Measurements from ENCODE around the gene SCYL2. TPM values are rescaled to one million over a fixed set of nuclear protein-coding genes. Genes with fewer than 3 reads are reported as not detected.

The SCYL2 gene
- total RNA-seq, 1 donor from 2014 or later, result 53.9 TPM

GRCh38 chr12:100311317-100311716 is 44.3 kb downstream of the SCYL2 start:
- no peak for DNase-seq (ENCODE audit: low spot score)
- H3K27ac Mint-ChIP-seq (ENCODE audit: unreplicated experiment), result no peak overlapping the region
- H3K36me3 Mint-ChIP-seq (ENCODE audit: low read depth), result peaks cover 14% of the 10 kb centered on the region
- H3K4me1 Mint-ChIP-seq (ENCODE audit: low read depth), result no peaks in the 10 kb centered on the region
- peaks cover 14% of the 10 kb centered on the region for H3K9me3 Mint-ChIP-seq (ENCODE audit: low read depth)
- TF ChIP-seq, protein P1, sequence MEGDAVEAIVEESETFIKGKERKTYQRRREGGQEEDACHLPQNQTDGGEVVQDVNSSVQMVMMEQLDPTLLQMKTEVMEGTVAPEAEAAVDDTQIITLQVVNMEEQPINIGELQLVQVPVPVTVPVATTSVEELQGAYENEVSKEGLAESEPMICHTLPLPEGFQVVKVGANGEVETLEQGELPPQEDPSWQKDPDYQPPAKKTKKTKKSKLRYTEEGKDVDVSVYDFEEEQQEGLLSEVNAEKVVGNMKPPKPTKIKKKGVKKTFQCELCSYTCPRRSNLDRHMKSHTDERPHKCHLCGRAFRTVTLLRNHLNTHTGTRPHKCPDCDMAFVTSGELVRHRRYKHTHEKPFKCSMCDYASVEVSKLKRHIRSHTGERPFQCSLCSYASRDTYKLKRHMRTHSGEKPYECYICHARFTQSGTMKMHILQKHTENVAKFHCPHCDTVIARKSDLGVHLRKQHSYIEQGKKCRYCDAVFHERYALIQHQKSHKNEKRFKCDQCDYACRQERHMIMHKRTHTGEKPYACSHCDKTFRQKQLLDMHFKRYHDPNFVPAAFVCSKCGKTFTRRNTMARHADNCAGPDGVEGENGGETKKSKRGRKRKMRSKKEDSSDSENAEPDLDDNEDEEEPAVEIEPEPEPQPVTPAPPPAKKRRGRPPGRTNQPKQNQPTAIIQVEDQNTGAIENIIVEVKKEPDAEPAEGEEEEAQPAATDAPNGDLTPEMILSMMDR (IDR thresholded peaks at IDR 0.05), result no peak
- no peaks in the 10 kb centered on the region for H3K27me3 Mint-ChIP-seq (ENCODE audit: low read depth)
- no peak overlapping the region for H3K4me3 Mint-ChIP-seq (ENCODE audit: unreplicated experiment)

DNA sequence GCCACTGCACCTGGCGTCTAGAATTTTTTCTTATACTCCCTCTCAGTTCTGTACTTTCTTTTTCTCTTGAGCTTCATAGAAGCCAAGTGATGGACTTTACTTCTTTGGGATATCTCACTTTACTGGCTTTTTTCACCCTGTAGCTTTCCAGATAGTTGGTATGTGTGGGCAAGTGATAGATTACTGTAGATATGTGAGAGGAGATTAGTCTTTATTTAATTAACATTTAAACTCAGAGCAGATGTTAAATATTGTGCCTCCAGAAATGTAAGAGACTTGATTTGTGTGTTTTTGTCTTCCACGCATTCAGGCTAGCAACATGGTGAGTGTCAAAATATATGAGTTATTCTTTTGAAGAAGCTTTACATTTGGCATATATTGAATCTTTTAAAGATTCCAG is 50.4 kb downstream of the SCYL2 start:
- Mint-ChIP-seq H3K27ac (ENCODE audit: unreplicated experiment) (no peak overlapping the region), H3K27me3 (ENCODE audit: low read depth) (no peaks in the 10 kb centered on the region), H3K4me1 (ENCODE audit: low read depth) (no peaks in the 10 kb centered on the region), H3K9me3 (ENCODE audit: low read depth) (no peaks in the 10 kb centered on the region), H3K4me3 (ENCODE audit: unreplicated experiment) (no peak overlapping the region), H3K36me3 (ENCODE audit: low read depth) (peaks cover 15% of the 10 kb centered on the region)
- no peak for DNase-seq (ENCODE audit: low spot score)
- TF ChIP-seq, protein P1 (IDR thresholded peaks at IDR 0.05), result no peak

GRCh38 chr12:100324498-100324897 is 57.5 kb downstream of the SCYL2 start:
- Mint-ChIP-seq H3K36me3 (ENCODE audit: low read depth) (peaks cover 17% of the 10 kb centered on the region), H3K4me3 (ENCODE audit: unreplicated experiment) (no peak overlapping the region), H3K9me3 (ENCODE audit: low read depth) (no peaks in the 10 kb centered on the region), H3K4me1 (ENCODE audit: low read depth) (no peaks in the 10 kb centered on the region), H3K27me3 (ENCODE audit: low read depth) (no peaks in the 10 kb centered on the region), H3K27ac (ENCODE audit: unreplicated experiment) (no peak overlapping the region)
- DNase-seq (ENCODE audit: low spot score), result no peak
- TF ChIP-seq, protein P1 (IDR thresholded peaks at IDR 0.05), result no peak

- H3K27ac Mint-ChIP-seq (ENCODE audit: unreplicated experiment), result no peak overlapping the region
- no peaks in the 10 kb centered on the region for H3K4me1 Mint-ChIP-seq (ENCODE audit: low read depth)
- no peak for DNase-seq (ENCODE audit: low spot score)
- no peaks in the 10 kb centered on the region for H3K27me3 Mint-ChIP-seq (ENCODE audit: low read depth)
- H3K4me3 Mint-ChIP-seq (ENCODE audit: unreplicated experiment), result no peak overlapping the region
- TF ChIP-seq, protein P1 (IDR thresholded peaks at IDR 0.05), result no peak
- H3K36me3 Mint-ChIP-seq (ENCODE audit: low read depth), result peaks cover 23% of the 10 kb centered on the region
- no peaks in the 10 kb centered on the region for H3K9me3 Mint-ChIP-seq (ENCODE audit: low read depth)
Observed at GRCh38 chr12:100326208-100326607, 59.2 kb downstream of the SCYL2 start.

DNA sequence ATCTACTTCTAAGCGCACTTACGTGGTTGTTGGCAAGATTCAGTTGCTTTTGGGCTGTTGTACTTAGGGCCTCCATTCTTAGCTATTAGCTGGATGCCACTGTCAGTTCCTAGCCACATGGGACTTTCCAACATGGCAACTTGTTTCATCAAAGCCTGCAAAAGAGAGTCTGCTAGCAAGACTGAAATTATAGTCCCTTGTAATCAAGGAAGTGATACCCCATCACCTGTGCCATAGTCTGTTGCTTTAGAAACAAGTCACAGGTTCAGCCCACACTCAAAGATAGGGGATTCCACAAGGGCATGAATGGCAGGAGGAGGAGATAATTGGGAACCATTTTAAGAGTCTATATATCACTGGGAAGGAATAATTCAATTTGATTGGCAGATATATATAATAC is 62.8 kb downstream of the SCYL2 start:
- DNase-seq (ENCODE audit: low spot score), result no peak
- Mint-ChIP-seq H3K27me3 (ENCODE audit: low read depth) (no peaks in the 10 kb centered on the region), H3K4me1 (ENCODE audit: low read depth) (no peaks in the 10 kb centered on the region), H3K27ac (ENCODE audit: unreplicated experiment) (no peak overlapping the region), H3K4me3 (ENCODE audit: unreplicated experiment) (no peak overlapping the region), H3K36me3 (ENCODE audit: low read depth) (peaks cover 25% of the 10 kb centered on the region), H3K9me3 (ENCODE audit: low read depth) (no peaks in the 10 kb centered on the region)
- TF ChIP-seq, protein P1 (IDR thresholded peaks at IDR 0.05), result no peak
